ENCODE measurements around the gene RASSF8. TPM values are rescaled to one million over a fixed set of nuclear protein-coding genes. Genes with fewer than 3 reads are reported as not detected.

The RASSF8 gene
- total RNA-seq, 4 donors from 2014 or later: 56.8 to 81.0 (median 77.3) TPM

DNA sequence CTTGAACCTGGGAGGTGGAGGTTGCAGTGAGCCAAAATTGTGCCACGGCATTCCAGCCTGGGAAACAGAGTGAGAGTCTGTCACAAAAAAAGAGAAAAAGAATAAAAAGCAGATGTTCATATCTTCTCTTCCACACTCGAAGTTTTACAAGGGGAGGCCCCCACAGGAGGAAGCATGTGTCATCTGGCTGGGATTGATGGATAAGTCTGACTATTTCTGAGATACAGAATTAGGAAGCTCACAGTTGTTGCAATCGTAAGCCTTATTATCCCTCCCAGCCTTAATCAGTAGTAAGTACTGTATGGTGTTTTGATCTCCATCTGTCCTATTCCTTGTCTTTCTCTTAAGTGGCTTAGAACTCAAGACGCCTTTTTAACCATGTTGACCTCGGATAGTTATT, 31.9 kb upstream of the RASSF8 start:
- Histone ChIP-seq H3K27ac (replicated peaks in 1 of 4) (no peak overlapping the region), H3K4me1 (no peaks in the 10 kb centered on the region), H3K9me3 (no peaks in the 10 kb centered on the region), H3K4me3 (no peak overlapping the region), H3K27me3 (no peaks in the 10 kb centered on the region), H3K36me3 (no peaks in the 10 kb centered on the region)
- TF ChIP-seq, protein P1, sequence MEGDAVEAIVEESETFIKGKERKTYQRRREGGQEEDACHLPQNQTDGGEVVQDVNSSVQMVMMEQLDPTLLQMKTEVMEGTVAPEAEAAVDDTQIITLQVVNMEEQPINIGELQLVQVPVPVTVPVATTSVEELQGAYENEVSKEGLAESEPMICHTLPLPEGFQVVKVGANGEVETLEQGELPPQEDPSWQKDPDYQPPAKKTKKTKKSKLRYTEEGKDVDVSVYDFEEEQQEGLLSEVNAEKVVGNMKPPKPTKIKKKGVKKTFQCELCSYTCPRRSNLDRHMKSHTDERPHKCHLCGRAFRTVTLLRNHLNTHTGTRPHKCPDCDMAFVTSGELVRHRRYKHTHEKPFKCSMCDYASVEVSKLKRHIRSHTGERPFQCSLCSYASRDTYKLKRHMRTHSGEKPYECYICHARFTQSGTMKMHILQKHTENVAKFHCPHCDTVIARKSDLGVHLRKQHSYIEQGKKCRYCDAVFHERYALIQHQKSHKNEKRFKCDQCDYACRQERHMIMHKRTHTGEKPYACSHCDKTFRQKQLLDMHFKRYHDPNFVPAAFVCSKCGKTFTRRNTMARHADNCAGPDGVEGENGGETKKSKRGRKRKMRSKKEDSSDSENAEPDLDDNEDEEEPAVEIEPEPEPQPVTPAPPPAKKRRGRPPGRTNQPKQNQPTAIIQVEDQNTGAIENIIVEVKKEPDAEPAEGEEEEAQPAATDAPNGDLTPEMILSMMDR (IDR thresholded peaks at IDR 0.05): no peak
- TF ChIP-seq EP300 (IDR thresholded peaks at IDR 0.05): no peak
- no peak for TF ChIP-seq POLR2A (IDR thresholded peaks at IDR 0.05; ENCODE audit: low read depth)
- no peak for TF ChIP-seq POLR2AphosphoS5 (IDR thresholded peaks at IDR 0.05)
- DNase-seq (ENCODE audit: extremely low spot score): no peak
- intact Hi-C loops (cut with DNase I): no loop called here
- WGBS: 71% methylated on average over 5 of the region's 5 CpGs

DNA sequence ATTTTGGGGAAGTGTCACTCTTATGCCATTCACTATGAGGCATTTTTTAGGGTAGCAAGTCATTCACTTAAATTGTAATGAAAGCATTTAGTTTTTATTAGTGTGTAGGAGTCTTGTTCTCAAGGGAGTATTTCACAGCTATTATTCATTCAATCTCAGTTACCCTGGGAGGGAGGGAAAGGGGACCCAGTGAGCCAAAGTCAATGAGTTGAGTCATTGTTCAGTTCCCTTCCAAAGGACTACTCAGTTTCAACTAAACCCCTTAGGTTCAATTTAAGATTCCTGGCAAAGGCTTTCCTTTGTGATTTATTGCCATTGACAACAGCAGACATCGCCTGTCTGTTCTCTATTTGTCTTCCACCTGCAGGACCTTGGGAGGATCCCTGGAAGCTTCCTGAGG, 29.3 kb upstream of the RASSF8 start:
- WGBS: 86% methylated on average over 1 of the region's 1 CpG
- intact Hi-C loops (cut with DNase I): no loop called here

DNA sequence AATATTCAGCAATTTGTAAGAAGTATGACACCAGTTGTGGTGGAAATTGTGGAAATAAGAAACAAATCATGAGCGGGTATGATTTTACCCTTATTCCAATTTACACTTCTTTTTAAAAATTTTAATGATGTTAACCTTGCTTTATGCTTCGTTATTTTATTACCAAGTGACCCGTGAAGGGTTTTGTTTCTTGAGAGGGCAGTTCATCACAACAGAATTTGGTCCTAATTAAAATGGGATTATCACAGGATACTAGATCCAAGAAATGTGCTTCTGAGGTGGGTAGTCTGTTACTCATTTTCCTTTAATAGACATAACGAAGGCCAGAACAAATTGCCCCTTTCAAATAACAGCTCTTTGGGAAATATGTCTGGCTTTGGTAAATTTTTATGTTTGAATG, 25.5 kb upstream of the RASSF8 start:
- intact Hi-C loops (cut with DNase I): no loop called here
- Histone ChIP-seq H3K27me3 (no peaks in the 10 kb centered on the region), H3K27ac (replicated peaks in 1 of 4) (no peak overlapping the region), H3K36me3 (no peaks in the 10 kb centered on the region), H3K4me1 (no peaks in the 10 kb centered on the region), H3K9me3 (no peaks in the 10 kb centered on the region), H3K4me3 (no peak overlapping the region)
- no peak for TF ChIP-seq EP300 (IDR thresholded peaks at IDR 0.05)
- TF ChIP-seq POLR2AphosphoS5 (IDR thresholded peaks at IDR 0.05): no peak
- no peak for TF ChIP-seq POLR2A (IDR thresholded peaks at IDR 0.05; ENCODE audit: low read depth)
- TF ChIP-seq, protein P1 (IDR thresholded peaks at IDR 0.05): no peak
- WGBS: 85% methylated on average over 4 of the region's 4 CpGs
- DNase-seq (ENCODE audit: extremely low spot score): no peak

More for the DNA sequence above, 29.3 kb upstream of the RASSF8 start:
- H3K27me3 ChIP-seq: no peaks in the 10 kb centered on the region
- TF ChIP-seq POLR2A (IDR thresholded peaks at IDR 0.05; ENCODE audit: low read depth) (no peak), EP300 (IDR thresholded peaks at IDR 0.05) (no peak), POLR2AphosphoS5 (IDR thresholded peaks at IDR 0.05) (no peak)
- TF ChIP-seq, protein P1 (IDR thresholded peaks at IDR 0.05): no peak
- no peaks in the 10 kb centered on the region for H3K36me3 ChIP-seq
- H3K9me3 ChIP-seq: no peaks in the 10 kb centered on the region
- DNase-seq (ENCODE audit: extremely low spot score): no peak
- no peak overlapping the region for H3K4me3 ChIP-seq
- no peaks in the 10 kb centered on the region for H3K4me1 ChIP-seq
- no peak overlapping the region for H3K27ac ChIP-seq (replicated peaks in 1 of 4)

DNA sequence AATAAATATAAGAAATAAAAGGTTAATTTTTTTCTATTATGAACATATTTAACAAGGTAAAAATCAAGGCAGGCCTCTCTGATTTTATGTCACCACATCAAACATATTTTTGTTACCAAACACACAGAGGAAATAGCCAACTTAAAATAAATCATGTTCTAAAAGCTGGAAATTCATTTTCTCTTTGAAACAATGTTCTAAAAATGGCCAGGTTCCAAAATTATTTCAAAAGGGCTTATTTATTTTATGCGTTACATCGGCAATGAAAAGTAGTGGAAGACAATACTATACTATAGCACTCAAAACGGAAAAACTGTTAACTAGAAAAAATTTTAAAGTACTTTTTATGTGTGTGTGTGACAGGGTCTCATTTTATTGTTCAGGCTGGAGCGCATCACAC, 24.0 kb upstream of the RASSF8 start:
- no peaks in the 10 kb centered on the region for H3K9me3 ChIP-seq
- H3K27me3 ChIP-seq: no peaks in the 10 kb centered on the region
- no peaks in the 10 kb centered on the region for H3K4me1 ChIP-seq
- H3K4me3 ChIP-seq: no peak overlapping the region
- no peak overlapping the region for H3K27ac ChIP-seq (replicated peaks in 1 of 4)
- no peaks in the 10 kb centered on the region for H3K36me3 ChIP-seq
- TF ChIP-seq POLR2AphosphoS5 (IDR thresholded peaks at IDR 0.05) (no peak), EP300 (IDR thresholded peaks at IDR 0.05) (no peak), POLR2A (IDR thresholded peaks at IDR 0.05; ENCODE audit: low read depth) (no peak)
- TF ChIP-seq, protein P1 (IDR thresholded peaks at IDR 0.05): no peak
- 52% methylated on average over 4 of the region's 4 CpGs for WGBS
- no peak for DNase-seq (ENCODE audit: extremely low spot score)
- intact Hi-C loops (cut with DNase I): no loop called here

All from esophagus muscularis mucosa (tissue), 4 donors.